GM19193 (cell line): ENCODE data around the gene FIBP.

Source experiments
- POLR2A ChIP-seq: IDR thresholded peaks from 4 replicates; pipeline ENCODE4 v1.6.1; 2011; ENCODE audit not compliant: insufficient read depth, insufficient read length; ENCODE audit errors: extremely low read depth

The FIBP gene

GRCh38 chr11:65885808-65886536 is 2.3 kb downstream of the FIBP start:
- TF ChIP-seq POLR2A, result no peak

- no peak for TF ChIP-seq POLR2A
Observed at GRCh38 chr11:65885231-65885630, 3.0 kb downstream of the FIBP start.

DNA sequence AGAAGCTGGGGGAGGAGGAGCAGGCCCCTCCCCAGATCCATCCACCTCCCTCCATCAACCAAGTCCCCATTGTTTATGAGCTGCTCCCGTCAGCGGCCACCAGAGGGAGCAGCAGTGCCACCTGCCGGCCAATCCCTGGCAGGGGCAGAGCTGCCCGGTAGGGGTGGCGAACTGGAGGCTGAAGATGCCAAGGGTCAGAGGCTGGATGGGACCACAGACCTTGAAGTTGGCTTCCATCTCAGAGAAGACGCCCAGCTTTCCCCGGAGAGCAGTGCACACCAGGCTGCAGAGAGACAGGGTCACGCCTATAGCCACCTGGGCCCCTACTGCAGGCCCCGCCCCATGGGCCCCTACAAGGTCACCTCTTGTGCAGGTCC is 3.6 kb downstream of the FIBP start:
- TF ChIP-seq POLR2A, result no peak

GRCh38 chr11:65883786-65884715 is 4.2 kb downstream of the FIBP start:
- TF ChIP-seq POLR2A, result no peak

GRCh38 chr11:65883058-65883761 is 5.1 kb downstream of the FIBP start:
- no peak for TF ChIP-seq POLR2A

- no peak for TF ChIP-seq POLR2A
Observed at GRCh38 chr11:65882120-65883057, 5.9 kb downstream of the FIBP start.

GRCh38 chr11:65880844-65881421 is 7.3 kb downstream of the FIBP start:
- TF ChIP-seq POLR2A, result no peak

DNA sequence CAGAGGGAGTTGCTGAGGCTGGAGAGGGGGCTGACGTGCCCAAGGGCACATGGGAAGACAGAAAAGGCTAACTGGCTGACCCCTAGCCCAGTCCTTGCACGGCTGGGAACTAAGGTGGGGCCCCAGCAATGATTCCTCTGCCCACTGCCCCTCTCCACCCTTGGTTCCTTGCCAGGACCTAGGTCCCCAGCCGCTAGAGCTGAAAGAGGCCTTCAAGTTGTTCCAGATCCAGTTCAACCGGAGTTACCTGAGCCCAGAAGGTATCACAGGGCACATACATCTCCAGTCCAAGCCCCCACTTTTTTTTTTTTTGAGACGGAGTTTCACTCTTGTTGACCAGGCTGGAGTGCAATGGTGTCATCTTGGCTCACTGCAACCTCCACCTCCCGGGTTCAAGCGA is 8.2 kb downstream of the FIBP start:
- no peak for TF ChIP-seq POLR2A

- TF ChIP-seq POLR2A, result no peak
Observed at GRCh38 chr11:65879617-65880016, 8.7 kb downstream of the FIBP start, which contains the start of gene CTSW. TSS of gene CTSW (plus strand) at chr11:65879837. CDS start at chr11:65879855, 18 bp downstream.

DNA sequence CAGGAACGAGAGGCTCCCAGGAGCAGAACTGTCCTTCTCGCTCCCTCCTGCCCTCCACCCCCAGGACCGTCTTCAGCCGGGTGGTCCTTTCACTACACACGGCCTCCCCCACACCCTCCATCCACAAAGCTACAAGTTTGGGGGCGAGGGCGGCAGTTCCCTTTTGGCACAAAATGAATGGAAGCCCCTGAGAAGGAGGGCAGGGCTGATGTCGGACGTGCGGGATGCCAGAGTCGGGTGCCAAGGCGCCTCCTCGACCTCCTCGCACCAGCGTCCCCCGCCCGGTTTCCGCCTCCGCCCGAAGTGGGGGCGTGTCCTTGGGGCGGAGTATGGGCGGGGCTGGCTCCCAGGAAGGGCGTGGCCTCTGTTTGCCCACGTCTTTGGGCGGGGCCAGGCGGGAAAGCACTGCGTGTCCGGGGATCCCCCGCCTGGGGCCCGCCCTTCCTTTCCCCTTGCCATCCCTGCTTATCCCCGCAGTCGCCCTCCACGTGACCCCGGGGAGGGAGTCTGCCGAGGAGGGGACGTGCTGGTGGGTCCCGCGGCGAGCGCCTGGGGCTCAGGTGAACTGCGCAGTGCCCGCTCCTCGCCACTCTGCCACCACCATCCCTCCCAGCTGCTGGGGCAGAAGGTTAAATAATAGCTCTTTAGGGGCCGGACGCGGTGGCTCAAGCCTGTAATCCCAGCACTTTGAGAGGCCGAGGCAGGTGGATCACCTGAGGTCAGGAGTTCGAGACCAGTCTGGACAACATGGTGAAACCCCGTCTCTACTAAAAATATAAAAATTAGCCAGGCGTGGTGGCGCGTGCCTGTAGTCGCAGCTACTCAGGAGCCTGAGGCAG is 14.7 kb downstream of the FIBP start:
- TF ChIP-seq POLR2A, result peak; percentile 68

- TF ChIP-seq POLR2A, result no peak
Observed at GRCh38 chr11:65872586-65873317, 15.5 kb downstream of the FIBP start, which contains the start of gene EFEMP2. TSS of gene EFEMP2 (minus strand) at chr11:65872800. CDS start at chr11:65872354, 446 bp downstream.
